GM19239 (cell line): Measurements from ENCODE around the gene ATRIP.

Experiments used
- DNase-seq: peaks from one replicate; pipeline ENCODE4 v3.0.0; 2011; ENCODE audit warnings: low spot score; ENCODE audit not compliant: insufficient read length
- FAIRE-seq: peaks from 2 replicates; lab custom pipeline; 2011; peaks lifted over from hg19 to GRCh38; lab: Jason Lieb, UNC

The ATRIP gene

DNA sequence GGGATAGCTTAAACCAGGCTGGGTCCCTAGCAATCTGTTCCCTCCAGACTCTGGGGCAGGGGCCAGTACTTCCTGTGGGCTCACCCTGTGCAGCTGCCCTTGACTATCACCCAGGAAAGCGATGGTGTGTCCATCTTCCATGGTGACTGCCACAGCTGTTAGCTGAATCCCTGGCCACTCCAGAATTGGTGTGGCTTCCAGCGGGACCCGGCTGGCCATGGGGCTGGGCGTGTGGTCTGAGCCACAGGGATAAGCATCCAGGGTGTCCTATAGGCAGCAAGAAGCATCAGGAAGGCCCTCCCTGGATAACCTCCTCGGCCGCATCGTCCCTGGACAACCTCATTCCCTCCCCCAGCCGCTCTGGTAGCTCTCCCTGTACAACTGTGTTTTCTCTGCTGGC lies 23.9 kb upstream of the ATRIP start:
- no peak for DNase-seq
- no peak for FAIRE-seq

DNA sequence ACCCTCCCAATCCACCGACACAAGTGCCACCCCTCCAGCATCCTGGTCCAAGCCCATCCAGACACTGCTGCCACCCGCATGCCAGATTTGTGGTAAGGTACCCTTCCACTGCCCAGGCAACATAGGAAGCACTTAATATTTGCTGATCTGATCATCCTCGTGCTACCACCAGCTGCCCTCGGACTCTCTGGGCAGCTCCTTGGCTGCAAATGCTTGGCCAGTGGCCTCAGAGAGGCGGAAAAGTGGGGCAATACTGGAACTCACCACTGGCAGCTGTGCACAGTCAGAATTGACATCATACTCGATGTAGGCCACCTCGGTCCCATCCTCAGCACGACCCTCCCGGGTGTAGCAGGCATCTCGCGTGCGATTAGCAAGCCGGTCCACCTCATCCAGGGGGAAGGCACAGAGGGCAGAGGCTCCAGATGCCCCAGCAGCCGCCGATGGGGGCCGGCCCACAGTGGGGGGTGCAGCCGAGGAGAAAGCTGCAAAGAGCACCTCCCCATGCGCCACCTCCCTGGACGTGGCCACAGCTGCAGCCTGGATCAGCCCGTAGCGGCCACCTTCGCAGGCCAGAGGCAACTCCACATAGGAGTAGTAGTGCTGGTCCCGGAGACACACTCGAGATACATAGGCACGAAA lies 23.2 kb upstream of the ATRIP start:
- FAIRE-seq (no peak), DNase-seq (no peak)

DNA sequence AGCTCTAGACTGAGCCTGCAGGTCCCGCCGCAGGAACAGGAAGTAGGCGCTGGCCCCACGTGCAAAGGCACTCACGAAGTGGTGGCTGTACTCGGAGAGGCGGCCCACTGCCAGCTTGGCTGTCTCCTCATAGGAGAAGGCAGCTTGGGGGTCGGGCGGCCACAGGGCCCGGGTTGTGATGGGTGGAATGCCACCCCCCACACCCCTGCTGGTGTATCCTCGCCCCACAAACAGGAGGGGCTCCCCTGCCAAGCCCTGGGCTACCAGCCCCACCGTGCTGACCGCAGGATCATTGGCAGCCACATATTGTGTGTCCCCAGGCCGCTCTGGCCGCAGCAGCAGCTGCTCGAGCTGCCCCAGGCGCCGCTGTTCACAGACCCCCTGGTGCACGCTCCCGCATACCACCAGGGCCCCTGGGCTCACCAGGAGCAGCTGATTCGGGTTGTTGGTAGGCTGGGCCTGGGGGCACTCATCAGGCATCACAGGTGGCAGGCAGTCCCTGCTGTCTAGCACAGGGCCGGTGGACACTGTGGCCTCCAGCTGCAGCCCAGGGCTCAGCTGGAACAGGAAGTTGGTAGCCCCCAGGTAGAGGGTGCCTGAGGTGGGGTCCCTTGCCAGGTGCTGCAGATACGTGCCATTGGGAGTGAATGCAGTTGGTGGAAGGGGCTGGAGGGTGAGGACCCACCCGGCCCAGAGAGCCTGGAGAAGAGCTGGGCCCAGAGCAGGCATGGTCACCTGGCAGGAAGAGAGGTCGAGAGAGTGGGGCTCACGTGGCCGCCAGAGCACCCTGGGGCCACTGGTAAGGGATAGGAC lies 22.4 kb upstream of the ATRIP start:
- FAIRE-seq, result no peak
- DNase-seq, result no peak

DNA sequence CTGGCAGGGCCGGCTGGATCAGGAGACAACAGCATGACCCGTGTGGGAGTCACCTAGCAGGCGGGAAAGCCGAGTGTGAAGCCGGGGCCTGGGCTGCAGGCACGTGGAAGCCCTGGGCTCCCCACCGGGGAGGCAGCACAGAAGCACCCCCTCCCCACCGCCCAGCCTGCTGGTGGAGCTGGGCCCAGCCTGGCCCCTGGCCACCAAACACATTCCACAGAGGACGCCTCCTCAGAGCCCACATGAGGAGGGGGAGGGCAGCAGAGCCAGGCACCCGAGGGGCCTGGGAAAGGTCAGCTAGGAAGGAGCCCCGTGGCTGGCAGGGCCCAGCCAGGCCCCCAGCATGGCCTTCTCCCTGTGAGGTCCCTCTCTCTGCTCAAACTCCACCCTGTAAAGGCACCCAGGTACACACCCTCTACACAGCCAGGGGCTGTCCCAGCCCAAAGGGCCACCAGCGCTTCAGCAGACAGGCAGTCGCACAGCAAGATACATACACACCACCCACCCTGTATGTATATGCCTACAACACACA lies 21.2 kb upstream of the ATRIP start:
- DNase-seq (no peak), FAIRE-seq (no peak)

DNA sequence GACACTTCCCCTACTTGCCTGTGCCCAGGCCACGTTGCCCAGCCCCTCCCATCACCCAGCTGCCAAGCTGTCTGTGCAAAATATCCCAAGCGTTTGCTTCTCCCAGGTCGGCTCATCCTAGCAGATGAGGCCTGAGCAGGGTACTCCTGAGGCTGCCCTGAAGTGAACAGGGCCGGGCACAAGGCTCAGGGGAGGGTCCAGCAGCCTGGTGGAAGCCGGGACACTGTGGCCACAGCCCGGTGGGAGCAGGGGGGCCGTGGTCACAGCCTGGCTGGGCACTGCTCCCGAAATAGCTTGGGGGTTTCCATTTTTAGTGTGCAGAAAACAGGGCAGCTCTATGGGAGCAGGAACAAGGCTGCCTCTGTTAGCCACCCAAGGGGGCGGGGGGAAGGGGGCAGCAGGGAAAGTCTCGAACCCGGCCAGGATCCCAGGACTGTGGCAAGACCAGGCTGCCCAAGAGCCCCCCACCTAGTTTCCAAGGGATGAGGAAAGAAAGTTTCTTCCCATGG lies 20.1 kb upstream of the ATRIP start:
- DNase-seq, result no peak
- FAIRE-seq, result no peak

DNA sequence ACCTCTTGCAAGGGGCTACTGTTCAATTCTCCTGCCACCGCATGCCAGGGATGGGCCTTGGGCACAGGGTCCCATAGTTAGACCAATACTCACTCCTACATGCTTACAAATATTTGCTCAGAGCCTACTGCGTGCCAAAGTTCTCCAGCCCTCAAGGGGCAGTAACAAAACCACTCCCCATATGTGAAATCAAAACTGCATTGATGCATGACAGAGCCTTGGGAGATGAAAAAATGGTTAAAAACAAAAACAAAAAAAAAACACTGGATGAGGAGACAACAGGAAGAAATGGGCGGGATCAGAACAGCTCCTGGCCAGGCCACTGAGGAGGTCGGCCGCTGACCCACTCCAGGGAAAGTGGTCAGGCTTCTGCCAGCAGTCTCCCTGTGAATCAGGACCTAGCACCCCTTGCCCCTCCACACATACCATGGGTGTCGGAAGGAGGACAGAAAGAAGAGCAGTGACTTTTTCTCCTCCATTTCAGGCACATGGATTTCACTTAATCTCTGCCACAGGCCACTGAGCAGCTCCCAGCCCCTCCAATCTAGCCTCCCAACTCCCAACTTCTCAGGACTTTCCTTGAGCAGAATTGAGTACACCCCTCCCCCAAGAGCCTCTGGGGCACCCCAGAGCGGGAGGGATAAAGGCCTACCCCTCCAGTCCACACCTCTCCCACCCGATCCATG lies 19.4 kb upstream of the ATRIP start:
- FAIRE-seq, result no peak
- no peak for DNase-seq

DNA sequence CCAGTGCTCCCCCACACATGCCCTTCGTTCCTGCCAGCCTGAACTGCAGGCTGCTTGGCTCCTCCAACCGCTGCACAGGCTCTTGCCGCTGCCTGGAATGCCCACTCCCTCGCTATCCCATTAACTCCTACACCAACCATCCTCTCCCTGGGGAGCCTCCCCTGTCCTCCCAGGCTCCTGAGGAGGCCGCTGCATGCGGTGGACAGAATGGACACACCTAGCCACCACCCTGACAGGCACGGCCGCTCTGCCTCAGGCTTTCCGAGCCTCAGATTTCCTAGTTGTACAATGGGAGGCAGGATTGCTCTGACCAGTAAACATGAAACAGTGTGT lies 18.9 kb upstream of the ATRIP start:
- no peak for DNase-seq

DNA sequence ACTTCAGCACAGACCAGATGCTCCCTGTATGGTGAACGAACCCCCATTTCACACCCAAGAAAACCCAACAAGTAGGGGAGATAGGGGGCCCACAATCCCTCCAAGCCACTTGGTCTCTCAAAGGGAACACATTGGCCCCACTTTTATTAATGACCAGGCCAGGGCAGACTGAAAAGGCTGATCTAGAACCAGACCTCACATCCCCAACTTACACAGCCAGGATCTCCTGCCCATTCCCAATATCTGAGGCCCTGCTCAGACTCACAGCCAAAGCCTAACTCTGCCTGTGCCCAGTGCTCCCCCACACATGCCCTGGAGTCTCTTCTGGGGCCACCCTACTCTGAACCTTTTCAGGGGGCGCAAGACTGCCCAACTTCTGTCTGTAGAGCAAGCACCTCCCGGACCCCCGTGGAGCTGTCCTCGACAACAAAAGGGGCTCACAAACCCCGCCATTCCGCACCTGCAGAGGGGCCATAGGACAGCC lies 18.4 kb upstream of the ATRIP start:
- DNase-seq, result no peak
- peak; percentile 33 for FAIRE-seq

More for the DNA sequence above, 18.9 kb upstream of the ATRIP start:
- FAIRE-seq, result no peak

DNA sequence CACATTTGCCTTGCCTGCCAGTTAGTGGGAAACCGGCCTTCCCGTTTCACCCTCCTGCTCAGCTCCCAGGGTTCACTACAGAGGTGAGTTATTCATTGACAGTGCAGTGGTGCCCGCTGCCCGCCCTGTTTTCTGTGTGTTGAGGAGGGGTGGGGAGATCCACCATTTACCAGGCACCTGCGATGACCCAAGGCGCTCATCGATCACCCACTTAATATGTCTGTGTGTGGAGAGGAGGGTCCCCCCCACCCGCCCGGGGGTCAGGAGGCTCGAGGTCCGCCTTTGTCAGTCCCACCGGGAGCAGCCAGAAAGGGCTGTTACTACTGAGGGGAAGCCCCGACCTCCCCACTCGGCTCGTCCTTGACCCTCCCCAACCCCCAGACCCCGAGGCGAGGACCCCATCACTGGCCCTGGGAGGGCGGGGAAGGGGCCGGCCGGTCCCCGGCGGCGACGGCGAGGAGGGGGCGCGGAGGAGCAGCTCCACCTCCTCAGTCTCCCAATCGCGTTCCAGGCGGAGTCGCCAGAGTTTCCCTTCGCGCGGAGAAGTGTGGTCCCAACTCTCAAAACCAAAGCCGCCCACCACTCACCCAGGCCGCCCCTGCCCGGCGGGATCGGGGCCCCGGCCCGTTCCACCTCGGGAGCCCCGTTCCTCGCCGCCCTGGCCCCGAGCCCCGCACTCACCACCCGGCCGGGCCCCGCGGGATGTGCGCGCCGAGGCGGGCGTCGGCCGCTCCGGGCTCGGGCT lies 17.8 kb upstream of the ATRIP start:
- DNase-seq (no peak), FAIRE-seq (peak; percentile 26)

DNA sequence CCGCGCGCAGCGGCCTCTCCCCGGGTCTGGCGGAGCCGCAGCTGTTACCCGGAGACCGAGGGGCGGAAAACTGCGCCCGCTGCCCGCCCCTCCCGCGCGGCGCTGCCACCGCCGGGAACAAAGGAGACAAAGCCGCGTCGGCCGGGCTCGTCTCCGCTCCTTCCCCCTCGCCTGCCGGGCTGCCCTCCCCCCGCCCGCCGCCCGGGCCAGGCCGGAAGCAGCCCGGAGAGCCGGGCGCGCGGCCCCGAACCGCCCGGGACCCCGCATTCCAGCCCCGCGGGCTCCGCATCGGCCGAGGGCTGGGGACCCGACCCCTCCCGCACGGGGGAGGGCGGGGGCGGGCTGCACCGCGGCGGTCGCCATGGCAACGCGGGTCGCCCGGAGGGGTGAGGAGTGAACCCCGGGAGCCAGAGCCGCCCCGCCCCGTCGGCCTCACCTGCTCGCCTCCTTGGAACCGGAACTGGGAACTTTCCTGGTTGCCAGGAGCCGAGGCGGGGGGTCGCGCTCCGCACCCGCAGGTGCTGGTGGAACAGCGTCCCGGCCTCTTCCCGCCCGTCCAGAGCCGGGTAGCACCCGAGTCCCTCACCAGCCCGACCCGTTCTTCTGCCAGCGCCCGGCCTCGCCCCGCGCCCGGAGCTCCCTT lies 17.1 kb upstream of the ATRIP start:
- FAIRE-seq (peak; percentile 71), DNase-seq (peak; percentile 78)

DNA sequence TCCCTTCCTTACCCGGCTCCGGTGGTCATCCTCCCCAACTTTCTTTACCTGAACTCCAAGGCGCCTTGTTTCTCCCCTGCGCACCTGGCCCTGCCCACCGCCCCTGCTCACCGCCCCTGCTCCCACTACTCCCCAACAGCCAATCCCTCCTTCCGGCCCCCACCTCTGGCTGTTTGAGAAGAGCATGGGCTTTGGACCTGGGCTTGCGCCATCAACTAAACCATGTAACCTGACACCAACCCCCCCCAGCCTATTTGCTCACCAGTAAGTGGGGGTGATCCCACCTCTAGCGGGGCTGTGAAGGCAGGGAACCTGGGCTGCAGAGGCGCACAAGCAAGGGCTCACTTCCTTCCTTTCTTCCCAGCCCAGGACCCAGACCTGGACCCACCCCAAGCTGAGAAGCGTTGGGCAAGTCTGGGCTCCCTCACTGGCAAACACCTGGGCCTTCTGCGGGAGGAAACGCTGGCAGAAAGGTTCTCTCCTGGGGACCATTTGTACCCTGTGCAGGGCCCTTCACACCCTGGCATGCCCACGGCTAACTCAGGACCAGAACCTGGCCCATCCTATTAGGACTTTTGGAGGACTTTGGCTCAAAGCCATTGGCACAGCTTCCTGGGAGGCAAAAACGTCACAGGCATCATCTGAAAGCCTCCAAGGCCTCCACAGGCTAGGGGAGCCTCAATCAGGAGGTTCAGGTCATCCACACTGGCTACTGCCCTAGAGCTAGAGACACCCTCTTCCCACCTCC lies 16.4 kb upstream of the ATRIP start, which contains the start of gene PLXNB1:
PLXNB1 (minus strand) TSS at position 127 of the 748 bp plus-strand sequence. CDS start 5,475 bp downstream, outside the sequence.
- DNase-seq, result no peak
- FAIRE-seq, result no peak

DNA sequence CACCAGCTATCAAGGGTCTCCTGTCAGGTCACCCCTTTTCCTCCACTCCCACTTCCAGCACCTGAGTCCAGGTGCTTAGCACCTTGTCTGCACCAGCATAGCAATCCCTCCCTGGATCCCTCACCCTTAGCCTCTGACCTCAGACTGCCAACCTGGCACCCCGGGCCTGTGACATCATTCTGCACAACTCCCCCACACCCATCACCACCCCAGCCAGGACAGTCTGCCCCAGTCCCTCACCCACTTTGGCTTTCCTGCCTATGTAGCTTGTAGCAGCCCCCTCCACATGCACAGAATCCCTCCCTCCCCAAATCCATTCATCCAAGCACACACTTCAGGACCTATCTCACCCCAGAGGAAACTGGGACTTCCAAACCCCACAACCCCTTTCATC lies 15.8 kb upstream of the ATRIP start:
- no peak for FAIRE-seq
- no peak for DNase-seq

DNA sequence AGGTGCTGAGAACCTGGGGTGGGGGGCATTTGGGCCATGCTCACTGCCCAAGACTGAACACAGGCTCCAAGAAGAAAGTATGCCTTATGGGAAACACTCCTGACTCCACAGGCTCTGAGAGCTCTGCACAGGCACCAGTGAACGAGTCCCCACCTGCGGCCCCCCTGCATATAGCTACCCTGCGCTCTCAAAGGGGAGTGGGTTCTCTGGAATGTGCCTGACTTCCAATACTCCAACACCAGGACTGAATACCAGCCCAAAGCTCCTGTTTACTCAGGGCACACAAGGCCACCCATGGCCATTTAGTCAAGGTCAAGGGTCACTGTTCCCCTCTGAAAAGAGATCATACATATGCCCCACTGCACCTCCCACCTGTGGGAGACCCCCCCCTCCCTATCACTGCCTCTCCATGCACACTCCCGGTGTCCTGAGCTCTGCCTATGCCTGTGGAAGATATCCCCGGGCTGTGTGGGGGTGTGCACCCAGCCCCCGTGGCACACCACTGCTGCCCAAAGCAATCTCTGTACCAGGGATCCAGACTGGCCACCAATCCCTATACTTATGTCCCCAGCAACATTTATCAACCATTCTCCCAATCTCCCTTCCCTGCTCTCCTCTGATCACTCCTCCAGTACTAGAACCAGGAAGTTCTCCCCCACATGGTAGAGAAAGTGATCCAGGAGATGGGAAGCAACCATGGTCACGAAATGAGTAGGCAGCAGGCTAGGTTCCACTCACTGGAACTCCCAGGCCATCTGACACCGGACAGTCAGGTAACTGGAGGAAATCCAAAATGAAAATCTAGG lies 15.1 kb upstream of the ATRIP start:
- FAIRE-seq (no peak), DNase-seq (no peak)

DNA sequence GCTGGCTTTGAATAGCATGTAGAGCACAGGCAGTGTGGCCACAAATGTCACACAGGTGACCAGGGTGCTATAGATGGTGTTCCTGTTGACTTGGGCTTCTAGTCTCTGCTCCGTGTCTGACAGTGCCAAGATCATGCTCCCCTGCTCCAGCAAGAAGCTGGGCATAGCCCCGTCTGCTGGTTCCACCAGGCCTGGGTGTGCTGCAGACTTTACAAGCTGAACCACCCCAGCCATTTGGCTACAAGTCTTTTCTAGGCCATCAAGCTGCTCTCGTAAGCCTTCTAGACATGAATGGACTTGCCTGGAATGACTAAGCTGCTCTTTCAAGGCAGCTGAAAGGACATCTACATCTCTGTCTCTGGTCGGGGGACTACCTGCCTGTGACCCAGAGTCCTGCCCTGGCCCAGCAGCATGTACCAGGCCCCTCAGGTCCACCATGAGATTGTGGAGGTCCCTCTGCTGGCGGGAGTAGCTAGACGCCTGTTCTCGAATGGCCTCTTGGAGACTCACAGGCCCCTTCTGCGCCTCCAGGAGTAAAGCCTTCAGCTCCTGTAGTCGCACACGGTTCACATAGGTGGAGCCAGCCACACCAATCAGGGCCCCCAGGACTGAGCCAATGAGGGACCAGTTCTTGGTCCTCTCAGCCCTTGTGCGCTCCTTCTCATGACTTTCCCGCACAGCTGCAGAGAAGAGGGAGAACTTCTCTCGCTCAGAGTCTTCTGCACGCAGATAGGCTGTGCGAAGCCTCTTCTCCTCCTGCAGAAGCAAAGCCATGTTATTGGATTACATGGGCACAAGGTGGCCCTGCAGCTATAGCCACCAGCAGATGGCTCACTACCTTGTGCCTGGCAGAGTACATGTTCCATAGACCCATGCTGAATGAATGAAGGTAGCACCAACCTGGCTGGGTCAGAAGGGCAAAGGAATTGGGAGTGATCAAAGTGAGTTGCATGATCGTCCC lies 13.8 kb upstream of the ATRIP start:
- no peak for FAIRE-seq
- no peak for DNase-seq

DNA sequence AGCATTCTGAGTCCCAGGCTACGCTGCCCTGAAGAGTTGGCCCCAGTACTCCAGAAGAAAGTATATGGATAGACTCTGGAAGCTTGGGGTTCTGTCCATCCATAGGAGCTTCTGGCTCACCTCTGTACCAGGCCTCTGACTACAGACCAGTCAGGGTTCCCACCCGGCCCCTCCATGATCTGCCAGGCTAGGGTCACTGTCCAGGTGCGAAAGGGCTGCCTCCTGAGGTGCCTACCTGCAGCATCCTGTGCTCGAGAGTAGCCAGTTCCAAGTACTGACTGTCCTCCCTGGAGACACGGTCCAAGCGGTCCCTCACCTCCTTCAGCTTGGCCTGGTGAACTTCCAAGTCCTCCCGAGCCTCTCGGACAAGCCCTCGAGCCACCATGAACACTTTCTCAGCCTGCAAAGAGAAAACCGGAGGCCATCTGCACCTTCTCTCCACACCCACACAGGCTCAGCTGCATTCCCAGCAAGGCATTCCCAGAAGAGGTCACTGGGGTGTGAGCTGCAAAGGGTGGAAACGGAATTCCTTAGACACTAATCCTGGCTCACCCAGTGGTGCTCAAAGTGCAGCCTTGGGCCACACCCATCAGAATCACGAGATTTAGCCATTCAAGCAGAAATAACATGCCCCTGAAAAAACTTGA lies 12.9 kb upstream of the ATRIP start:
- FAIRE-seq (no peak), DNase-seq (no peak)

DNA sequence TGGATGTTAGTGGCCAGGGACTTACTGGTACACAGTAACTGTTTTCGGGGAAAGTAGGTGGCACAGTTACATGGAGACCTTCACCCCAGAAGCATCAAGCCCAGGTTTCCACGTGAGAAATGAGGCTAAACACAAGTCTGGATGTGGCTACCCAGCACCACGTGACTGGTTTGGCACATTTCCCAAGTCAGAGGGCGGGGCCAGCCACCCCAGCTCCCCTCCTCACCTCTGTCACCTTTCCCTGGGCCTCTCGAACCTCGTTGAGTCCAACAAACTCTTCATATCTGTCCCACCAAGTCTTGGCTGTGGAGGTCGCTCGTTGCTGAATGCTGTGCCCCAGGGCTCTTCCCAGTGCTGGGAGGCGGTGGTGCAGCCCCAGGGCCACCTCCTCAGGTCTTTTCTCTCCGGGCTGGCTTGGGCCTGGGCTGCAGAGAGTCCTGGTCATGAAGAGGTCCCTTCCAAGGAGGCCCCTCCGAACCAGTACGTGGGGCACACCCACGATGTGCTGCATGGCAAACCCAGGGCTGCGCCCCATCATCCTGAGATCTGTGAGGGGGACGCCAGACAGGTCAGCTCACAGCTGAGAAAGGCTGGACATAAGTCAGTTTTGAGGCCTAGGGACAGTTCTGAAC lies 11.8 kb upstream of the ATRIP start:
- DNase-seq, result no peak

More for the DNA sequence above, 11.8 kb upstream of the ATRIP start:
- FAIRE-seq, result no peak
